Cardiac muscle cell (in vitro differentiated cells and primary cell): ENCODE results near the gene SLC9A3. TPM values are rescaled to one million over a fixed set of nuclear protein-coding genes. Genes with fewer than 3 reads are reported as not detected.
"Not testable (repeated sequence)": the region's sequence is repeated elsewhere in the genome, so short reads cannot be mapped to it uniquely, and the experiment has no call there.

ENCODE experiments used
- DNase-seq, 2 donors: peaks; one replicate each; pipeline versions ENCODE4 v3.0.0 to v3.0.0-alpha.2; 2010 to 2017; ENCODE audit warnings: low read depth in 1 of 2, low spot score in 1 of 2
- H3K27ac ChIP-seq: fragments of 200-600 bp; sonication (generic); 2 replicates; pipeline ENCODE4 v1.5.1; 2016
- H3K27me3 ChIP-seq: fragments of 200-600 bp; sonication (generic); 2 replicates; pipeline ENCODE4 v1.6.0; 2016; ENCODE audit warnings: control low read depth
- H3K36me3 ChIP-seq: fragments of 200-600 bp; sonication (generic); 2 replicates; pipeline ENCODE4 v1.5.1; 2016; ENCODE audit warnings: control low read depth
- H3K4me1 ChIP-seq: fragments of 200-600 bp; sonication (generic); 2 replicates; pipeline ENCODE4 v1.8.1; 2017; ENCODE audit warnings: low read depth, mild to moderate bottlenecking, mixed run types
- H3K4me3 ChIP-seq: fragments of 200-600 bp; sonication (generic); 2 replicates; pipeline ENCODE4 v1.5.1; 2016; ENCODE audit warnings: mild to moderate bottlenecking
- H3K9me3 ChIP-seq: fragments of 200-600 bp; sonication (generic); 2 replicates; pipeline ENCODE4 v1.5.1; 2017; ENCODE audit warnings: low read depth, mild to moderate bottlenecking, control low read depth
- CTCF ChIP-seq: IDR thresholded peaks from 2 replicates; pipeline ENCODE4 v1.5.1; 2012; ENCODE audit warnings: low read depth, mild to moderate bottlenecking, low read length
- polyA plus RNA-seq: library from polyadenylated mRNA; unstranded; fragments of >200 nt; fragmentation: Nextera tagmentation; extraction: Ambion mirVana; gene quantifications from 2 replicates; pipeline ENCODE4 v1.2.1, GENCODE V29; 2016
- total RNA-seq: library from RNA; depleted of rRNA; stranded (reverse); fragments of >200 nt; gene quantifications from 2 replicates; pipeline ENCODE4 v1.2.3, GENCODE V29; 2016

SLC9A3 gene
- total and polyA plus RNA-seq, 2 experiments from 2014 or later: 4.8 to 15.3 TPM

- Histone ChIP-seq H3K27ac (no peak overlapping the region), H3K4me1 (no peaks in the 10 kb centered on the region), H3K4me3 (no peak overlapping the region), H3K9me3 (no peaks in the 10 kb centered on the region), H3K27me3 (peaks cover 11% of the 10 kb centered on the region), H3K36me3 (no peaks in the 10 kb centered on the region)
- no peak for DNase-seq
- TF ChIP-seq CTCF: no peak
Measured at GRCh38 chr5:511476-511875, 12.8 kb downstream of the SLC9A3 start.

- Histone ChIP-seq H3K27ac (no peak overlapping the region), H3K4me3 (no peak overlapping the region), H3K36me3 (no peaks in the 10 kb centered on the region), H3K4me1 (no peaks in the 10 kb centered on the region), H3K27me3 (peaks cover 11% of the 10 kb centered on the region), H3K9me3 (no peaks in the 10 kb centered on the region)
- no peak for DNase-seq
- no peak for TF ChIP-seq CTCF
Measured at GRCh38 chr5:510521-510920, 13.7 kb downstream of the SLC9A3 start.

- no peak for DNase-seq
- Histone ChIP-seq H3K36me3 (no peaks in the 10 kb centered on the region), H3K9me3 (no peaks in the 10 kb centered on the region), H3K4me1 (no peaks in the 10 kb centered on the region), H3K27ac (no peak overlapping the region), H3K4me3 (no peak overlapping the region), H3K27me3 (peaks cover 8% of the 10 kb centered on the region)
- no peak for TF ChIP-seq CTCF
Measured at GRCh38 chr5:509611-510185, 14.6 kb downstream of the SLC9A3 start.

- not testable (repeated sequence) for H3K27me3 ChIP-seq, H3K4me1 ChIP-seq, DNase-seq, H3K9me3 ChIP-seq, H3K27ac ChIP-seq, H3K36me3 ChIP-seq, H3K4me3 ChIP-seq
Measured at GRCh38 chr5:507986-508575, 16.2 kb downstream of the SLC9A3 start.

- no peak overlapping the region for H3K4me3 ChIP-seq
- H3K9me3 ChIP-seq: no peaks in the 10 kb centered on the region
- no peak overlapping the region for H3K27ac ChIP-seq
- no peaks in the 10 kb centered on the region for H3K36me3 ChIP-seq
- H3K27me3 ChIP-seq: peaks cover 8% of the 10 kb centered on the region
- no peak for DNase-seq
- no peak for TF ChIP-seq CTCF
- no peaks in the 10 kb centered on the region for H3K4me1 ChIP-seq
Measured at GRCh38 chr5:505951-506525, 18.2 kb downstream of the SLC9A3 start.
